ENCODE results near the gene EIF2D.

The EIF2D gene

GRCh38 chr1:206544562-206545257, 67.6 kb downstream of the EIF2D start:
- peak; percentile 61 for DNase-seq

All from COR-L47 (cell line).